SJCRH30 (cell line): ENCODE measurements around the gene ECHDC3. TPM values are rescaled to one million over a fixed set of nuclear protein-coding genes. Genes with fewer than 3 reads are reported as not detected.
A peak's percentile ranks its signal among the peaks of the same experiment; 100 is the strongest.

ENCODE experiments used
- DNase-seq, 2 experiments: peaks; one replicate each; pipeline ENCODE4 v3.0.0-alpha.2; 2015 to 2020
- H3K27ac ChIP-seq: fragments of 250-450 bp; sonication (Bioruptor Pico); 2 replicates; pipeline ENCODE4 v1.5.1; 2020; ENCODE audit warnings: mild to moderate bottlenecking, moderate library complexity
- H3K27me3 ChIP-seq: fragments of 250-450 bp; sonication (Bioruptor Pico); 2 replicates; pipeline ENCODE4 v1.5.1; 2020; ENCODE audit warnings: mild to moderate bottlenecking, moderate library complexity
- H3K36me3 ChIP-seq: fragments of 250-450 bp; sonication (Bioruptor Pico); 2 replicates; pipeline ENCODE4 v1.5.1; 2020; ENCODE audit warnings: mild to moderate bottlenecking, moderate library complexity
- H3K4me1 ChIP-seq: fragments of 250-450 bp; sonication (Bioruptor Pico); 2 replicates; pipeline ENCODE4 v1.5.1; 2020; ENCODE audit warnings: mild to moderate bottlenecking, moderate library complexity
- H3K4me3 ChIP-seq: fragments of 250-450 bp; sonication (Bioruptor Pico); 2 replicates; pipeline ENCODE4 v1.5.1; 2020; ENCODE audit warnings: mild to moderate bottlenecking, moderate library complexity
- H3K9me3 ChIP-seq: fragments of 250-450 bp; sonication (Bioruptor Pico); replicated peaks from 2 replicates; pipeline ENCODE4 v1.5.1; 2020; ENCODE audit warnings: mild to moderate bottlenecking, moderate library complexity
- total RNA-seq: library from RNA; depleted of rRNA; stranded (reverse); fragments of >200 nt; shearing (Covaris generic); gene quantifications from 2 replicates; pipeline ENCODE4 v1.2.3, GENCODE V29; 2014

ECHDC3 gene
- total RNA-seq, 1 experiment from 2014 or later, result not detected

DNA sequence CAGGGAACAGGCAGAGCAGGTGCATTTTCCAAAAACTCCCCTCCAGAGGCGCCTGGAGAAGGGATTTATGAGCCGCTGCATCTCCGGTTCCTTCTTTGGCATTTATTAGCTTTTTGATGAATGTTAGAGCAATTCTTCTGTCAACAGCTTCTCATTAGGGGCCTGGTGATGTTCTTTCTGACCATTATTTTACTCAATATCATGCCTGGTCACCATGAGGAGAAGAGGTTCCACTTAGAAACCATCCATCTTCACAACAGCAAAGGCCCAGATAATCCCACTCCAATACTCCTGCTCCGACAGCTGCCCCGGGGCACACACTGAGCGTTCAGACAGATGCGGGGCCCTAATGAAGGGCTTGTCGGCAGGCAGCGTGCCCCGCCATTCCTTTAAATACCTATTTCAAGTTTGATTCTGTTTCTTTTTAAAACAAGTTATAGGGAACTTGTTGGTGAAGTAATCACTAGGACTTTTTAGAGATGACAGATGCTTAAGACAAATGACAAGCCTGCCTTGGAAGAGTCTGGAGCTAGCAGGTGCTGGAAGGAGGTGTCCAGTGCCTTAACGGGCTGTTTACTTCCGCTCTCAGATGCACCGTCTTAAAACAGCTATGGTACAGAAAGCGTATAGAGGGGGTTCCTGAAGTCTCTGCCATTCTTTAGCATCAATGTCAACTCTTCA lies 31.7 kb downstream of the ECHDC3 start:
- no peaks in the 10 kb centered on the region for H3K36me3 ChIP-seq
- H3K27ac ChIP-seq, result no peak overlapping the region
- H3K9me3 ChIP-seq, result no peaks in the 10 kb centered on the region
- no peaks in the 10 kb centered on the region for H3K27me3 ChIP-seq
- peak in 1 of 2 experiments; percentile 45 for DNase-seq
- H3K4me1 ChIP-seq, result no peaks in the 10 kb centered on the region
- no peak overlapping the region for H3K4me3 ChIP-seq

DNA sequence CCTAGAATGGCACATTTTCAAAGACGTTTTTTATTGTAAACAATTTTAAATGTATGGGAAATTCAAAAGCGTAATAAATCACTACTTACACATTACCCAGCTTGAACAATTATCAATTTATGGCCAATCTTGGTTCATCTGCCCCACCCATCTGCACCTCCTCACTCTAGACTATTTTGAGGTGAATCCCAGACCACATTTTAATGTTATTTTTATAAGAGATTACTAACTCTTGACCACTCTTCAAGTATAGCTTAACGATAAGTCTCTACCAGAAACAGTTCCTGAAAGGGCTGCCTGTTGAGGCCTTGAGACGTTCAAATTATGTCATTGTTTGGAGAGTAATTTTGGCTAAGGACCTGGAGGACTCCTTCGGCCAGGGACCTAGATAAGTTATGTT lies 33.2 kb downstream of the ECHDC3 start:
- no peak overlapping the region for H3K4me3 ChIP-seq
- DNase-seq, result no peak
- H3K4me1 ChIP-seq, result no peaks in the 10 kb centered on the region
- no peaks in the 10 kb centered on the region for H3K9me3 ChIP-seq
- H3K27ac ChIP-seq, result no peak overlapping the region
- H3K27me3 ChIP-seq, result no peaks in the 10 kb centered on the region
- no peaks in the 10 kb centered on the region for H3K36me3 ChIP-seq

DNA sequence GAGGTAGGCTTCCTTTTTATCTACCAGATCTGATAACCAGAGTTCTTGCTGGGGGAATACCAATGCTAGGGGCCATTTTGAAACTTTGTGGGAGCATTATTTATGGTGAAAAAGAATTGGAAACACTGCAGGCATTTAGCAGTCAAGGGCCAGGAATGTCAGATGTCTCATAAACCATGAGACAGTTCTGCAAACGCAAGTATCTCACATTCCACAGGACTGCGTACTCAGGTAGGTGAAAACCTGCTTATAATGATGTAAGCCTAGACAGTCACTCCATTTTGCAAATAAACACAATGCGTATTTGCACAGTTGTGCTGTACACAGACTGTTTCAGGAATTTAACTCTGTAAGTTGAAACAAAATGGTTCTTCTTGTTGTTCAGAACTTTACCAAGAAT lies 33.9 kb downstream of the ECHDC3 start:
- Histone ChIP-seq H3K27ac (no peak overlapping the region), H3K36me3 (no peaks in the 10 kb centered on the region), H3K4me1 (no peaks in the 10 kb centered on the region), H3K9me3 (no peaks in the 10 kb centered on the region), H3K4me3 (no peak overlapping the region), H3K27me3 (no peaks in the 10 kb centered on the region)
- no peak for DNase-seq

DNA sequence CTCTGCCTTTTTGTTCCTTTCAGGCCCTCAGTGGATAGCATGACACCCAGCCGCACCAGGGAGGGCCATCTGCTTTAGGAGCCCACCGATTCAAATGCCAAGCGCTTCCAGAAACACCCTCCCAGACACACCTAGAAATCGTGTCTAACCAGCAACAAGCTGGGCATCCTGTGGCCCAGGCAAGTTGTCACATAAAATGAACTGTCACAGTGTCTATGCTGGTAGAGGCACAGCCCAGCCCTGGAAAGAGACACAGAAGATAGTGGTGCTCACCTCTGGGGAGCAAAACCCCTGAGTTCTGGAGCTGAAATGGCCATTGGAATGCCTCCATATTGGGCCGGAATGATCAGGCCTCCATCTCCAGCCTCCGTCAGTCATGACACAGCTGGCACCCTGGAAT lies 38.9 kb downstream of the ECHDC3 start:
- Histone ChIP-seq H3K27ac (no peak overlapping the region), H3K4me3 (no peak overlapping the region), H3K27me3 (no peaks in the 10 kb centered on the region), H3K36me3 (no peaks in the 10 kb centered on the region), H3K4me1 (no peaks in the 10 kb centered on the region), H3K9me3 (no peaks in the 10 kb centered on the region)
- DNase-seq, result no peak

DNA sequence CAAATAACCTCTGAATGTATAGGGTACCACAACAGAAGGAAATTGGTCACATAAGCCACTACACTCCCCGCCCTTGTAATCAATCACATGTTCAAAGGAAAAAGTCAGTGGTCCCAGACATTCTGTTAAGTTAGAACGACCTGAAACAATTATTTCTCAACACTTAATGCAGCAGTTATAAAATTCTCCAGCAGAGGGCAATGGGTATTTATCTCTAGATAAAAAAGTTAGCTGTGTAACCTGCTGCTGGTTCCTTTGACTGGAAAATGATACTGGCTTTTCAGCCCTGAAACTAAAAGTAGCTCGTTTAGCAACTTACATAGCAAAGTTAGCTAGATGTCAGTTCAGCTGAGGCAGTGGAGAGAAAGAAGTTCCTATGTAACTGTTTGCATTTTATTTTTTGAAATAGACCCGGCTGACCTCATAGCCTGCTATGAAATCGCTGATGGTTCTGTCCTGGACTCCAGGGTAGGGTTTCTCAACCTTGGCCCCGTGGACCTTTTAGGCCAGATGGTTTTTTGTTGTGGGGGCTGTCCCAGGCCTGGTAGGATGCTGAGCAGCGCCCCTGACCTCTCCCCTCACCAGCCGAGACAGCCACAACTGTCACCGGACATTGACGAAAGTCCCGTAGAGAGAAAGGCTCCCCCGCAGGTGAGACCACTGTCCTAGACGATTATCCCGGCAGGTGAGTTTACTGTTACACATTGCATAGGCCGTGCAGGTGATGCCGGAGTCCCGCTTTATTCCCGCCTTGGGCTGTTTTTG lies 40.8 kb downstream of the ECHDC3 start:
- Histone ChIP-seq H3K27ac (no peak overlapping the region), H3K27me3 (no peaks in the 10 kb centered on the region), H3K4me1 (no peaks in the 10 kb centered on the region), H3K36me3 (no peaks in the 10 kb centered on the region), H3K4me3 (no peak overlapping the region), H3K9me3 (no peaks in the 10 kb centered on the region)
- peak; percentile 17 to 77 for DNase-seq

DNA sequence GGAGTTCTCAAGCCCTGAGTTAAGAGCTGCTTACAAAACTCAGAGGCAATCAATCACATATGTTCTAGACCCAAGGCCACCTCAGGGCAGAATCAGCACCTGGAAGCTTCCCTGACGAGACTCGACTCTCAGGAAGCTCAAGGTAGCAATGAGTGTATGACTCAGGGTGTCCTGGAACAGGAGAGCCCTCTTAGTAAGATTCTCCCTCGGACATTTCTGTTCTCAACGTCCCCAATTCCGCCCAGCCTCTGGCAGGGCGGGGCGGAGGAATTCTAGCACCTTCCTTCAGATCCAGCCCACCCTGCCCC lies 41.3 kb downstream of the ECHDC3 start:
- Histone ChIP-seq H3K27me3 (no peaks in the 10 kb centered on the region), H3K9me3 (no peaks in the 10 kb centered on the region), H3K27ac (no peak overlapping the region), H3K4me3 (no peak overlapping the region), H3K36me3 (no peaks in the 10 kb centered on the region), H3K4me1 (no peaks in the 10 kb centered on the region)
- DNase-seq, result no peak

DNA sequence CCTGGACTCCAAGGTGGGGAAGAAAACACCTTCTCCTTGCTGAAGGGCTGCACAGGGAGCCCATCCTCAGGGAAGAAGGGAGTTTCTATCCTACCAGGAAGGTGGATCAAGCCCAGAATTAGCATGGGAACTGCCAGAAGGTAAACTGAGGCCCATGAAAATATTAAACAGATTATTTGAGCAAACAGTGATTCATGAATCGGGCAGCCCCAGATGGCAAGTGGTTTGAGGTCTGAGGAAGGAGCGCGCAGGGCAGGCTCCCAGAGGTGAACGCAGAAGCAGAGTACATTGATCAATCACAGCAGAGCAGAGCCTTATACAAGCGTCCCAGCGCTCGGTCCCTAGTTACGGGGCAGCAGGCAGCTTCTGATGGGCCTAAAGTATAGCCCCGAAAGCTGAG lies 45.2 kb downstream of the ECHDC3 start:
- no peaks in the 10 kb centered on the region for H3K36me3 ChIP-seq
- no peak for DNase-seq
- H3K27ac ChIP-seq, result no peak overlapping the region
- no peaks in the 10 kb centered on the region for H3K27me3 ChIP-seq
- H3K4me1 ChIP-seq, result no peaks in the 10 kb centered on the region
- no peak overlapping the region for H3K4me3 ChIP-seq
- H3K9me3 ChIP-seq, result no peaks in the 10 kb centered on the region

DNA sequence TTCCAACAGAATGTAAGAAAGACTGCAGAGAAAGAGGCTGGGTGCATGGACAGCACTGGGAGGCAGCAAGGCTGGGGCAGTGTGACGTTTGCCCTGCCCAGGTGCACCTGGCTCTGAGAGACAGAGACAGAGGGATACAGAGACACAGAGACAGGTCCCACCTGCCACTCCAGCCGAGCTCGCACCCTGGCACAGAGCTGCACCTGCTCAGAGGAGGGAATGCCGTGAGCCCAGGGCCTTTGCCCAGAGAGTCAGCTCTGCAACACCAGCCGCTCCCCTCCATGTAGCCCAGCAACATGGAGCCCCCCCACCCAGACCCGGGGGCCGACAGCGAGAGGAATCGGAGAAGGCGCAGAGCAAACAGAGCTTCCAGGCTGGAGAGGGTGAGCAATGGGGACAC lies 45.7 kb downstream of the ECHDC3 start:
- Histone ChIP-seq H3K4me3 (no peak overlapping the region), H3K27me3 (no peaks in the 10 kb centered on the region), H3K36me3 (no peaks in the 10 kb centered on the region), H3K9me3 (no peaks in the 10 kb centered on the region), H3K4me1 (no peaks in the 10 kb centered on the region), H3K27ac (no peak overlapping the region)
- DNase-seq, result no peak

DNA sequence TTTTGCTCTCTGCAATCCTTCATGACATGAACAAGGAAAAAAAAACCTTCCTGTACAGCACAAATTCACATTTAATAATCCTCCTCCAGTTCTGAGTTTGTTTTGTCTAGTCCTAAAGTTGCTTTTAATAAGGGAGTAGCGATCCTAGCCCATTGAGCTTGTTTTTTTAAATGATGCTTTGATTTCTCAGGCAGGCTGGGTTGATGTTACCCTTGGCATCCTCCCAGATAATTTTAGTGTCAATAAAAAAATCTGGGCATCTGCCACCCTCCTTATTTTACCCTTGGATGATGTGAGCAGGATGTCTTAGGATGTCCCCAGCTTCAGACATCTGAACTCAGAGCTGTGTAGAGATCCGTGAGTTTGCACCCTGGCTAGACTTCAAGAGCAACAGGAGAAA lies 47.1 kb downstream of the ECHDC3 start:
- Histone ChIP-seq H3K27me3 (no peaks in the 10 kb centered on the region), H3K4me1 (no peaks in the 10 kb centered on the region), H3K27ac (no peak overlapping the region), H3K4me3 (no peak overlapping the region), H3K36me3 (no peaks in the 10 kb centered on the region), H3K9me3 (no peaks in the 10 kb centered on the region)
- no peak for DNase-seq

DNA sequence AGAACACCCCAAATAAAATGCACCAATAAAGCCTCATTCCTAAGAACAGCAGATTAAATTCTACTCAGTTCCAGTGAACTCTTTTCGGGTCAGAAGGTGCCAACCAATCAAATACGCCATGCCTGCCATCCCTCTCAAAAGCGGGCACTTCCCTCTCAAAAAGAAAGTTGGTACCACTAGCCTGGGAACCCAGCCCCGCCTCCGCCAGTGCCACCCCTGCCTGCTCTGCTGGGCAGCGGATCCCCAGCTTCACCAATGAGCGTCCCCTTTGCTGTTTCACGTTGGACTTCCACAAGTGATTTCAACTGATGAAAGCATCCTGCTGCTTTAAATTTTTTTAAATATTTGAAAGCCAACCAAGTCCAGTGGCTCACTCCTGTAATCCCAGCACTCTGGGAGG lies 47.8 kb downstream of the ECHDC3 start:
- Histone ChIP-seq H3K27me3 (no peaks in the 10 kb centered on the region), H3K4me3 (no peak overlapping the region), H3K36me3 (no peaks in the 10 kb centered on the region), H3K9me3 (no peaks in the 10 kb centered on the region), H3K27ac (no peak overlapping the region), H3K4me1 (no peaks in the 10 kb centered on the region)
- no peak for DNase-seq

DNA sequence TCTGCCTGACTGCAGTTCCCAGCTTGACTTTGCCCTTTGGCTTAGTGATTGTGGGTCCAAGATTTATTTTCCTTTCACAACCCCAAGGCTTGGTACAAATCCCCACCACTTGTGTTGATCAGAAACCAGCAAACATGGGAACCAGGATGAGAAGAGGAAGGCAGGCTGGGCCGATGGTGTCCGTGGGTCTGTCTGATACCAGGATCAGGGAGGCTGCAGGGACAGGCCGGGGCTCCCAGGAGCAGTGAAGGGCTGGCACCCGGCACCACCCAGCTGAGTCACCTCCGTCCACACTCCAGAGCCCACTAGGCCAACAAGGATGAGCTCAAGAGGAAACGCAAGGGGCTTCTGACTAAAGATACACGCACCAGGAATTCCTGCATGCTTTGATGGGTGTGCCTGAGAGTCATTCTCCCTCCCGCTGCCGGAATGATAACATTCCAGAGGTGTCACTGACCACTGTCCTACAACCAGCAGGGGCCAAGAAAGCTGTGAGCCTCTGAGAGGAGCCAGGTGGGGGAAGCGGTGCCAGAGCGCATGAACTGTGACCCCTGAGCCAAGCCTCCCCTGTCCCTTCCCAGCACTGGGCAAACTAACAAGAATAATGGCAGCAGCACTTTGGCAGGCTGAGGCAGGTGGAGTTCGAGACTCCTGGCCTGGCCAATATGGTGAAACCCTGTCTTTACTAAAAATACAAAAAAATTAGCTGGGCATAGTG lies 51.7 kb downstream of the ECHDC3 start:
- Histone ChIP-seq H3K27ac (no peak overlapping the region), H3K27me3 (no peaks in the 10 kb centered on the region), H3K4me1 (no peaks in the 10 kb centered on the region), H3K9me3 (no peaks in the 10 kb centered on the region), H3K4me3 (no peak overlapping the region), H3K36me3 (no peaks in the 10 kb centered on the region)
- DNase-seq, result peak in 1 of 2 experiments; percentile 19

DNA sequence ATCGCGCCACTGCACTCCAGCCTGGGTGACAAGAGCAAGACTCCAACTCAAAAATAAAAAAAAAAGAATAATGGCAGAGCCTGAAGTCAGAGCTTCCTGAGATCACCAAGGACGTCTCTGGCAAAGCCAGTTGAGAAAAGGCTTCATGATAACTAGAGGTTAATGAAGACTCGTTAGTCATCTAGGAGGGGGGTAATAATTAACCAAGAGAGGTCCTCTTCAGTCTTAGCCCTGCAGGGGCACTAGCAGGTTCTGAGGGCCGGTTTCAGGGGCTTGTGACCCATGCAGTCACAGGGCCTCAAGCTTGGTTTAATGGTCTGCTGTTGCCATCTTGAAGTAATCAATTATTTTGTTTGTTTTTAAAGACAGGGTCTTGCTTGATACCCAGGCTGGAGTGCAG lies 52.4 kb downstream of the ECHDC3 start:
- no peak overlapping the region for H3K27ac ChIP-seq
- no peaks in the 10 kb centered on the region for H3K36me3 ChIP-seq
- no peak for DNase-seq
- H3K9me3 ChIP-seq, result no peaks in the 10 kb centered on the region
- no peak overlapping the region for H3K4me3 ChIP-seq
- no peaks in the 10 kb centered on the region for H3K27me3 ChIP-seq
- H3K4me1 ChIP-seq, result no peaks in the 10 kb centered on the region

DNA sequence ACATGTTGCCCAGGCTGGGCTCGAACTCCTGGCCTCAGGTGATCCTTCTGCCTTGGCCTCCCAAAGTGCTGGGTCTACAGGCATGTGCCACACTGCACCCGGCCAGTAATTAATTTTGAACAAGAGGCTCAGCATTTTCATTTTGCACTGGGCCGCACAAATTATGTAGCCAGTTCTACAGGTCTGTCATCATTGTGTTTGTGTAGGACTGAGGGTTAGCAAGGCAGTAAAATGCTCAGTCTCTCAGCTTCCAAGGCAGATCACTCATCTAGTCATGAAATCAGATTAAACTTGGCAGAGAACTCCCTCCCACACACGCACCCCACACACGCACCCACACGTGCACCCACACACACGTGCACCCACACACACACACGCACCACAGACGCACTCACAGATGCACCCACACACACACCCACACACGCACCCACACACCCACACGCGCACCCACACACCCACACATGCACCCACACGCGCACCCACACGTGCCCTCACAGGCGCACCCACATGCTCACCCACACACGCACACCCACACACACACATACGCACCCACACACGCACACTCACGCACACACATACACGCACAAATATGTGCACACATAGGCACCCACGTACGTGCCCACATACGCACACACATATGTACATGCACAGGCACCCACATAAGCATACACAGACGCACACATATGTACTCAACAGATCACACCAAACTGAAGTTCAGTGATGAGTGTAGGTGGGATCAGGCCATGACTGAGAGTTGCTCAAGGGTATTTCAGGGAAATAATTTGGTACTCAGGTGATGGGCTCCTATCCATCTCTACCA lies 53.1 kb downstream of the ECHDC3 start:
- Histone ChIP-seq H3K36me3 (no peaks in the 10 kb centered on the region), H3K27ac (no peak overlapping the region), H3K4me1 (no peaks in the 10 kb centered on the region), H3K9me3 (no peaks in the 10 kb centered on the region), H3K4me3 (no peak overlapping the region), H3K27me3 (no peaks in the 10 kb centered on the region)
- DNase-seq, result no peak

DNA sequence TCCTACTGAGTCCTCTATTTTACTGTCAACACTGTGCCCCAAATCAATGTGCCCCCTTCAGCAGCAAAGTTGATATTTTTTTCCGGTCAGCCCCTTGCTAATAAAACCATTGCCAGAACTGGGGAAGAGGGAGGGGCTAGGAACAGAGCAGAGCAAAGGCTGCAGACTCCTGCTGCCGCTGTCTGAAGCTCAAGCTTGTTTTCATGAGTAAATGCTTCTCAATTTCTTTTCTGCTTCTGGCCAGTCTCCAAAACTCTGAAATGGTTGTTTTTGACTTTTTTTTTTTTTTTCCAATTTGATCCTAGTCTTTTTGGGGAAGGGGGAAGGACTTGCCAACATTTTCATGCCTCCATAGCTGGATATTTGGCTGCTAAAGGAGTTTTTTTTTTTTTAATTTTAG lies 54.3 kb downstream of the ECHDC3 start:
- Histone ChIP-seq H3K9me3 (no peaks in the 10 kb centered on the region), H3K27ac (no peak overlapping the region), H3K27me3 (no peaks in the 10 kb centered on the region), H3K4me1 (no peaks in the 10 kb centered on the region), H3K36me3 (no peaks in the 10 kb centered on the region), H3K4me3 (no peak overlapping the region)
- DNase-seq, result no peak

DNA sequence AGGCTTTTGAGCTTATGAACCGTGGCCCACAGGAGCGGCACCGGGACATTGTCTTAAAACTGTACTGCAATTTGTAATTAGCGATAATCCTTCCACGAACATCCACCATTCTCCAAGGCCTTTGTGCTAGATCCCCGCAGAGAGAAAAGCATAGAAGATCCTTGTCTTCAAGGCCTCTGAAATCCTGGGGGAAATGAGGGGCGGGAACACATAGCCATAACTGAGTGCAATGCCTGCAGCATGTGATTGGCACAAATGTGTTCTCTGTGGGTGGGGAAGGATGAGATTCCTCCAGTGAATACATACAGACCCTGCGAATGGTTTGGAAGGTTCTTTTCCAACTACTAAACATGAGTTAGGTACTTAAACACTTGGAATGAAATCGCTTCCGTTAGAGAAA lies 55.1 kb downstream of the ECHDC3 start:
- Histone ChIP-seq H3K9me3 (no peaks in the 10 kb centered on the region), H3K4me1 (no peaks in the 10 kb centered on the region), H3K36me3 (no peaks in the 10 kb centered on the region), H3K27ac (no peak overlapping the region), H3K27me3 (no peaks in the 10 kb centered on the region), H3K4me3 (no peak overlapping the region)
- DNase-seq, result no peak
